CD4-positive, alpha-beta T cell treated with Interleukin-17A for 4 hours (primary cell): ENCODE results near the gene SBF2.
A peak's percentile ranks its signal among the peaks of the same experiment; 100 is the strongest.

Experiments
- DNase-seq: peaks from one replicate; pipeline ENCODE4 v3.0.0-alpha.2; 2020; ENCODE audit warnings: mixed read lengths

SBF2 gene

DNA sequence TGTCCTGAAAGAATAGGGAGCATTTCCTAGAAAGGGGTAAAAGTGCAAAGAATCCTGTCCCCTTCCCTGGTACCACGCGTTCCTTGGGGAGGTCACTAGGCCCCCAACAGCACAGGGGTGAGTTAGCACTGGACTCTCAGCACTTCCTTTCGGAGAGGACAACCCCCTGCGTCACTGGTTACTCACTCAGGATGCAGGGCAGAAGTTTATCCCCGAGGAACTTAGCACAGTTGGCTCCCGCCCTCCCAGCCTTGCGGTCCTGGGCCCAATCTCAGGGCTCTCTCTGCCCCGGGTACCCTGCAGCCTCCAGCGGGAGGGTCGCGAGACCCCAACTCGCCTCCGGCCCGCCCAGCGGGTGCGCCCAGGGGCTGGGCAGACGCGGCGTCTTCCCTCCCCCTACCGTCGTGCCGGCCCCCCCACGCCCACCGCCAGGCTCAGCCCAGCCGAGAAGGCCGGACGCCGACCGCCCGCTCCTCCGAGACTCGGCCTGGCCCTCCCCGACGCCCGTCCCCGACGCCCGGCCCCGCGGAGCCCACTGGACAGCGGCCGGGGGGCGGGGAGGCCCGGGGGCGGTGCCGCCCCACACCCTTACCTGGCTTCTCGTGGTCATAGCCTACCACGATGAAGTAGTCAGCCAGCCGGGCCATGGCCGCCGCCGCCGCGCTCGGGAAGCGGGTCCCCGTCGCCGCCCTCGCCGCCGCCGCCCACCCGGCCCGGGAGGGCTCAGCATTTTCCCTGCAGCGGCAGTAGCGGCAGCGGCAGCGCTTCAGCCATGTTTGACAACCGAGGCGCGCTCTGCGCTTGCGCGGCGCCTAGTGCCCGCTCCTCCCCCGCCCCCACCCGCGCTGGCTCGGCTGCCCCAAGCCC is at the start of gene SBF2:
Gene SBF2, minus strand, starts transcription at position 797 of the 867 bp plus-strand sequence. Its CDS starts 150 bp downstream, at position 647.
- DNase-seq: peak; percentile 88

DNA sequence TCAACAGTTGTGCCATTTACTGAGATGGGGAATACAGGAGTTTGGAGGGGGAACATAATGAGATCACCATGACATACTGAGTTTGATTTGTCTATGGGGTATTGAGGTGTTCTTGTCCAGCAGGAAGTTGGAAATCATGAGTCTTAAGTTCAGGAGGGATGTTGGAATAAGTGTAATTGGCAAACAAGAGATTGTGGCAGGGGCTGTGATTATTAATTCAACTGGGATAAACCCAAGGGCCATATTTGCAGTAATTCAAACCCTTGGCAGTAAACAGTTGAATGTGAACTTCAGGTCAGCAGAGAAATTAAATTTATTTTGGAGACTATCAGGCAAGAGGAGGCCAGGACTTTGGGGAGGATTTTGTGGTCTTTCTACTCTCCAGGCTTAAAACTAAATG is 44.3 kb upstream of the SBF2 start:
- DNase-seq: no peak

DNA sequence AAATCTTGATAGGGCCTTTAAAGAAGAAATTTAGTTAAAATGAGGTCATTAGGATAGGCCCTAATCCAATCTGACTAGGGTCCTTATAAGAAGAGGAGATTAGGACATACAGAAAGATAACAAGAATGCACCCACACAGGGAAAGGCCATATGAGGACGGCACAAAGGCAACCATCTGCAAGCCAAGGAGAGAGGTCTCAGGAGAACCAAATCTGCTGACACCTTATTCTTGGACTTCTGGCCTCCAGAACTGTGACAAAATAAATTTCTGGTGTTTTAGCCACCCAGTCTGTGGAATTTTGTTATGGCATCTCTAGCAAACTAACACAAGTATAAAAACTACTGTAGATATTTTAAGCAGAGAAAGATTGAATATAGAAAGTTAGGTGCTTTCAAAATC is 39.5 kb upstream of the SBF2 start:
- DNase-seq: no peak

DNA sequence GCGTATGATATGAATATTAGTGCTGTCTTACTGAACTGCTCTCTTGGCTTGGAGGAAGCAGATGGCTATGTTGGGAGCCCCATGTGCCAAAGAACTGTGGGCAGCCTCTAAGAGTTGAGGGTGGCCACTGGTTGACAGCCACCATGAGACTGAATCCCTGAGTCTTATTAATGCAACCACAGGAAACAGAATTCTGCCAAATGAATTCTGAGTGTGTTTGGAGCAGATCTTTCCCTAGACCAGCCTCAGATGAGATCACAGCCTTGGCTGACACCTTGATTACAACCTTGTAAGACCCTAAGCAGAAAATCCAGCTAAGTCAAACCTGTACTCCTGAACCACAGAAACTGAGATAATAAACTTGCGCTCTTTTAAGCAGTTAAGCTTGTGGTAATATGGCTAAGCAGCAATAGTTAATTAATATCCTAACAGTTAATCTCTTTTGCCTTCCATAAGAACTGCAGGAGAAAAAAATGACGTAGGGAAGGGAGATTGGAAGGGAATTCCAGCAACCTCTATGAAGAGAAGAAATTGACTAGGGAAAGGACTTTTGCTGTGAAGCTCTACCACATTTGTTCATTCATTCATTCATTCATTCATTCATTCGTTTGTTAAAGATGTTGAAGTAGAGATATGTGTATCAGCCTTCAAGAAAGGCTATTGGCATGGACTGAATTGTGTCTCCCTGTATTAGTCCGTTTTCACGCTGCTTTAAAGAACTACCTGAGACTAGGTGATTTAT is 37.7 kb upstream of the SBF2 start:
- no peak for DNase-seq

DNA sequence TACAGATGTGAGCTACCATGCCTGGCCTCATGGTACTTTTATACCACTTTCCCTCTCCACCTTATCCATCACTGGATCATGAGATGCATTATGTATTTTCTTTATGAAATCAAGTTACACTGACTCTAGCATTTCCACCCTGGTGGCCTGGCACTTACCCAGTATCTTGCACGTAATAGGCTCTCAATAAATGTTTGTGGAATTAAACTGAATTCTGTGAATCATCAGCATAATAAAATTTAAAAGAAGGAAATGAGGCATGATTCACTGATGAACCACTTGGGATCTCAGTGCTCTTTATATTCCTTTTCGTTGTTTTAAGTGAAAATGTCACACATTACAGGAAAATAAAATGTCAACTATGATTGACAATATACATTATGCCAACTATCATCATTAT is 35.9 kb upstream of the SBF2 start:
- DNase-seq: no peak

DNA sequence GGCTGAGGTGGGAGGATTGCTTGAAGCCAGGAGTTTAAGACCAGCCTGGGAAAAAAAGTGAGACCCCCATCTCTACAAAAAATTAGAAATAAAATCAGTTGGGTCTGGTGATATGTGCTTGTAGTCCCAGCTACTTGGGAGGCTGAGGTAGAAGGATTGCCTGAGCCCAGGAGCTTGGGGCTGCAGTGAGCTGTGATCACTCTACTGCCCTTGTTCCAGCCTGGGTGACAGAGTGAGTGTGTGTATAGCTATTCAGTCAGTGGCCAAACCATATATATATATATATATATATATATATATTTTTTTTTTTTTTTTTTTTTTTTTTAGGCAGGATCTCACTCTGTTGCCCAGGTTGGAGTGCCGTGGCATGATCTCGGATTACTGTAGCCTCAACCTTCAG is 35.3 kb upstream of the SBF2 start:
- DNase-seq: no peak

DNA sequence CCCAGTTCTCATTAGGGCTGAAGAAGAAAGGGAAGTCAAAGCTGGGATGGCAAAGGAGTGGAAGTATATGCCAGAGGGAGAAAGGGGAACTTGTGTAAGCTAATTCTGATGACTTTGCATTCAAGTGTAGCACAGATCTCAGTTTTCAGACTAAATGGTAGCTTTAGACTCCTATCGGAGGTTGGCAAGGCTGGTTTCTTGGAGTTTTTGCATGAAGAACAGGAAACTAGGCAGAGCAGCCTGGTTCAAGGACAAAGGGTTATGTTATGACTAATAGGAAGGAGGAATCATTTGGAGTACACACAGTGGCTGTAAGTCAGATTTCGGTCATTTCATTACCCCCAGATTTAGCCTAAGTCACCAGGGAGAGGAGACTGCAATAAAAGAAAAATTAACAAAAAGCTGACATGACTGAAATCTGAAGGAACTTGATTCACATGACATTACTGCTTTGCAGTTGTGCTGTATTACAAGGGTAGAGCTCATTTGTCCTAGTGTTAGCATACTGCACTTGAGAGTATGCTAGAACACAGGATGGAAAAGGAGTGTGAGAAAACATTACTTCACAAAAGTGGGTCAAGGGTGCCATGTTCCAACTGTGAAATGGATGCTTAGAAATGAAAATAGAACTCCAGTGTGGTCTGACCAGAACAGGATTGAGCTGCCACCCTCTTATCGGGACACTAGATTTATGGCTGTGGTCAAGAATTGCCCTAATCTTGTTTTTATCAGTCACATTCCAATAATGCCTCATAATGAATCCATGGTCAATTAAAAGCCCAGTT is 34.5 kb upstream of the SBF2 start:
- no peak for DNase-seq

DNA sequence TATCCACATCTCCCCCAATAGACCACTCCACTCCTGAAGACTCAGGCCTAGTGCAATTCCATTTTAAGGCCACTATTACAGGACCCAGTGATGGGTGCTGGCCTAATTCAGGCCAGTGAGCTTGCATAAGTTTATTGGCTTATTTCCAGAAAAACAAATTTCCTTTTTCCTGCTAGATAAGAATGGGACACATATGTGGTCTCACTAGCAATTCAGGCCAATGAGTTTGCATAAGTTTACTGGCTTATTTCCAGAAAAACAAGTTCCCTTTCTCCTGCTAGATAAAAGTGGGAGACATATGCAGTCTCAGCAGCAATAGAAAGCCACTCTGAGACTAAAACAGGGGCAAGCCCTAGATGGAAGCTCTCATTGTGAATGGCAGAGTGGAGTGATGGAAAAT is 33.2 kb upstream of the SBF2 start:
- DNase-seq: no peak

DNA sequence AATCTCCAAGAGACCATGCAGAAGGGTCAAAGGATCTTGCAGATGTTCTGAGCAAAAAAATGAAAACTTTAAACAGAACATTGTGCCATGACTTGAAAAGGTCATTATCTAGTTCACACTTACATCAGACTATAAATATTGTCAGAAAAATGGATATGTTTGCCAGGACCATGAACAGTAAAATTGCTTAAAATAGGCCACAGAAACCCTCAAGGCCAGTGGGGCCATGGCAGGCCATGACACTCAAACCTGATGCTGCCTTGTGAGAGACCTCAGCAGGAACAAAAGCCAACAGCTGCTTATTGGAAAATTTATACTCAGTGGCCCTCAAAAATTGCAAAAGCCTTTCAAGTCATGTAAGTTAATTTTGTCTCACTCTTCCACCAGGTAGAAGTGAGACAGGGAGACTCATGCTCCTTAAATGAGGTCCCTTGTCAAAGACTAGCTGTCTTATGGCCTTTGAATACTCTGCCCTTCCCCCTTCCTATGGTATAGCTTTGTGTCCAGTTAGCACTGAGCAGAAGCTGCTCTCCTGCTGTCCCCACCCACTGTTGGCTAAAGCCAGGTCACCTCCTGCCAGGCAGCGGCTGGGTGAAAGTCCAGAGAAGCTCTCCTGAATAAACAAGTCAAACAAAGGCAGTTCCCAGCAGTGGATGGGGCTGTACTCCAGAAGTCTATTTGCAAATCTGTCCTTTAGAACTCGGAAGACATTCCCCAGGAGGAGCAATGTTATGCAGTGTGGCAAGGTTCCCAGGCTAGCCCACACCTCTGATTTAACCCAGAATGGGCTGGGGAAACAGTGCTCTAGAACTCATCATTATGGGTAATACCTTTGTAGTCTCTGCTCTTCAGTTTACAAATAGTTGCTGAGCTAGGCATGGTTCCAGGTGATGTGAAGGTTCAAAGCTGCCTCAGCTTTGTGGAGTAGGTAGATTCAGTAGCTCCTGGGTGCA is 32.3 kb upstream of the SBF2 start:
- DNase-seq: no peak

DNA sequence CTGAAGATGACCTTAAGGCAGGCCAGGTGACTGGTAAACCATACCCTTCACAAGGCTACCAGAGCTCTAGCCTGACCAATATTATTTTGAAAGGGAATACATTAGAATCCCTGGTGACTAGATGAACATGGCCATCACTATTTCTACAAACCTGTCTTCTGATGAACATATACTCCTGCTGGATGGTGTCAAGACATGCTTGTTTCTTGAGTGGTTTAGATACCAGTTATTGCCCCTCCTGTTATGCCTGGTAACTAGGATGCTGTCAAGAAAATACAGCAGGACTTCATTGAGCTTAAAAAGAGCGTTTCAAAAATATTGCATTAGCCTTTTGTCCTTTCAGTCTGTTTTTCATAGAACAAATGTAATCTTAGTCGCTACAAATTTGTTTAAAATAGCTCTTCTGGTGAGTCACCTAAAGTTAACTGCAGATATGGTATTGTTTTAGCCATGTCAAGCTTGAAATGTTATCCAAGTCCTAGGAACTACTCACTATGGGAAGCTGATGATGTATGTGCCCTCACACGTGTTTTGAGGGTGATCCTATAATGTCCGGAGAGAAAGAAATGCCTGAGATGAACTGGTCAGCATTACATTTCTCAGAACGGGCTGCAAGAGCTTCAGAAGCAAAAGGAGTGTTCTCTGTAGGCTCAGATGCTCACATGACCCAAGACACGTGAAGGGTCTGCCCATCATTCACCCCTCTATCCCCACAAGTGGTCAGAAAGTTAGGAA is 31.4 kb upstream of the SBF2 start:
- DNase-seq: no peak

DNA sequence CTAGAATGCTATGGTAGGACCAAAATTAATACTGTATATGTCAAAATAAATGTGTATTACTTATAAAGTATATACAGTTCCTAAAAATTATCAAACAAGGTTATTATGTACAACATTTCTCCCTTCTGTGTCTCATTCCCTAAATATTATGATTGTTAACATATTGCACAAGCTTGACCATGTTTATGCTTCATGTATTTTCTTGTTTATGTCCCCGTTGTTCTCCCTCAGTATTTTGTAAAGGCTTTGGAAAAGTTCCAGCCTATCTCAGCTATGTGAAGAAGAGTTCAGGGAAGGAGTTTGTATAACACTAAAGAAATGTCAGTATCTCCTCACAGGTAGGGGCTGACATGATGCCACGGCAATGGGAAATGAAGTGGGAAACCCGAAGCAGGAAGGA is 30.5 kb upstream of the SBF2 start:
- DNase-seq: no peak

DNA sequence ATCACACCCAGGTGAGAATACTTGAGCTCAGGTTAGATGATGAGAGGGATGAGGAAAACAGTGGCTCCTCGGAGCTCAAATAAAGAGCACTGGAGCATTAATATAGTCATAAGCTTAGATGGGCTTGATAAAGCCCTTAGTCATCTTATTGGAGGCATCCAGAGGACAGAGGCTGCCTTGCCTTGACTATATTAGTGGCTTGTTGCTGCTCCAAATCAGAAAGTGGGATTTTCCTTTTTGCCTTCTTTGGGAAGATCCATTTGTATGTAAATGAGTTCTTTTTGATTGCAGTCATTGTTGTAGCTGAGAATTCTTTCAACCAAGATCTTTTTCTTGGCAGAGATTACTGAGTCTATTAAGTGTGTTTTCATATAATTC is 29.8 kb upstream of the SBF2 start:
- no peak for DNase-seq

DNA sequence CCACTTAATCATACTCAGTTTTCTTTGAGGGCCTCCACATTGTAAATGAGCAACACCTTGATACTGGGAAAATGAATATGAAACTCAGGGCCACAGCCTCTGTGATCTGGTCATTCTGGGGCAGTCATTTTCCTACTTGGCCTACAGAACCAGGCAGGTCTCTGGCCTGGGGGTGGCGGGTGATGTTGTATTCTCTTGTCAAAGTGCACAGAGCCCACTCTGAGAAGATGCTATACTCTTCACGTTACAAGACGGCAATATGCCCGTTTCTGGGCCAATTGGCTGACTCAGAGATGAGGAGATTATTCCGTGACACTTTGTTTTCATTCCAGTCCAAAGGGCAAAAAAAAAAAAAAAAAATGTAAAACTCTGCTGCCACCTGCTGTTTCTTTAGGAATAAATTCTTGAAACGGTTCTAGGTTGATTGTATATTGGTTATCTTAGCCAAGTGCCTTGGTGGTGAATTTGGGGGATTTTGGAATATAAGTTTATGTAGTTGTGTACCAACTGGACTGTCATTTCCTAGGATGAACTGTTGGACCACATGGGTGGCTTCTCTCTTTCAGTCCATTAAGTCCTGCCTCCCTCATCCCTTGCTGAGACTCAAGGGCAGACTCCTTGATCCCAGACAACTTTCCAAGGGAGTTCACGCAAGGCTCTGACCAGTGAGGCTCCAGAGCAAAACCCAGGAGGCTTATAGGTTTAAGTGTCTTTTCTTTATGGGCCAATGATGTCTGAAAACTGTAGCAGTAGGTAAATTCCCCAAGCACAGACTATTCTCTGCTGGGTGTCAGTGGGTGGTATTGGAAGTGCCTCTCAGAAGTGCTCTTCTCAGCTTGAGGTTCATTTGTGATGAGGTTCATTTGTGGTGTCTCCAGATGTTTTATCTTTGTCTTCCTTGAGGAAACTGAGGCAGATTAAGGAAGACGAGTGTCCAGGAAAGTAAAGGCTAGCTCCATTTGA is 29.1 kb upstream of the SBF2 start:
- DNase-seq: peak; percentile 46

DNA sequence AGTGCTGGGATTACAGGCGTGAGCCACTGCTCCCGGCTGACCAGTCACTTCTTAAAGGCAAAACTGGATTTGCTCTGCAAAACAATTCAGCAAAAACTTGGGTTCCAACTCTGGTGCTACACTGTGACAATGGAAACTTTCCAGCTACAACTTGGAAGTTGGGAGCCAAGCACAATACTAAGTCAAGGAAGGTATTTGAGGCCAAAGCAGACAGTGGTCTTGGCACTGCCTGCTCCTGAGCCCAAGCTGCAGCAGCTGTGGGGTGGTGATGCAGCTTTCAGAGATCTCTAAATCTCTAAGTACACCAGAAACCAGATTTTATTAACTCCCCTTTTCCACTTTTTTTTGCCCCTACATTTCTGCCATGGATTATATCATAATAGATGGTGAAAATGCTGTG is 28.4 kb upstream of the SBF2 start:
- no peak for DNase-seq

DNA sequence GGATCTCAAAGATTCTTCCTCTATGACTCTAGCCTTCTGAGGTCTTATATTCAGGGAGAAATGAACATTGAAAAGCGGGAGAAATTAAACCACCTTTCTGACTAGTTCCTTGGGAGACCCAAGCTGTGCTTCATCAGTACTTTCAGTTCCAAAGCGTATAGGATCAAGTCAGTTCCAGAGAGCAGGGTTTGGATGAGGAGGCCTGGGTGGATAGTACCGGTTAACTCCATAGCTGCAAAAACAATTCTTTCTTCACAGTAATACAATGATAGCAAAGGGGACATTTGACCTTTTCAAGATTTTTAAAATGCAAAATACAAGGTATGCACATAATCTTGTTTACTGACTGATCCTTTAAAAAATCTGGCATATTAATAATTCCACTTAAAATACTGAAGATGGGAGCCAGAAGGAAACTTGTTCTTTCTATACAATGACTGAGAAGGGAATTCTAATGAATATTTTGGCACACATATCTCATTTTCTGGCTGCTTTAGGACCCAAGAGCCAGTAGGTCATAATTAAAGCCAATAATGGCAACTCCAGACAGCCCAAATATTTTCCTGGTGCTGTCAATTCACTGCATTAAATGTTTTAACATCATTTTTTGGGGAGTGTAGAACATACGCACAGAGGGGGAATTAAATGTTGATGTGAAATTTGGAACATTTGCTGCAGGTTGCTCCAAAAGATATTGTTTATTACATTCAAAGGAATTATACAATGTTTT is 26.9 kb upstream of the SBF2 start:
- DNase-seq: no peak

DNA sequence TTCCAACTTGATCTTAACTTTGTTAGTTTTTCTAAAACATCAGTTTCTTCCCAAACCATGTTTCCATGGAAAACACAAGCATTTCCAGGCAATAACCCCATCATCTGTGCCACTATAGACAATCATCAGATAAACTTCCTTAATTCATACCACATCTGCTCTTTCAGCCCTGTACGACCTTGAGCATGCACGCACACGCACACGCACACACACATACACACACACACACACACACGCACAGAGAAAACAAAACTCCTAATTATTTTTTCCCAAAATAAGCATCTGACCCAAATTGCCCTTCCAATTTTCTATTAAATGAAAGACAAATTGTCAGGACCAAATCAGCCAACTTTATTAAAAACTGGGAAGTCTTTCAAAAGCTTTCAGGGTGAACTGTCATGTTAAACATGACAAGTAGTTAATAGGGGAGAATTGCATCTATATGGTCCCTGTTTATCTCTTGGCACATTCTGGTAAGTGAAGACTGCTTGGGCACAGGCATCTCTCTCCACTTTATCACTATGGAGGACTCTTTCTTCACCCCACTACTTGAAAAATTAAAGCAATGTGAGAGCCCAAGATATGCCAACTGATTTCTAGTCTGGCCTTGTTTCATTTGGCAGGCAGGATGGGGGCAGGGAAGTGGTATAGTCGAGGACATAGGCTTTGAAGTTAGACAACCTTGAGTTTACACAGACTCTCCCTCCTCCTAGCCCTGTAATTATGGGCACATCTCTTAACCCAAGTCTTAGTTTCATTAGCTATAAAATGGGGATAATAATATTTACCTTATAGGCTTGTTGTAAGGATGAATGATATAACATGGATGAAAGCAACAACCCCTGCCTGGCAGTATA is 25.9 kb upstream of the SBF2 start:
- DNase-seq: no peak

DNA sequence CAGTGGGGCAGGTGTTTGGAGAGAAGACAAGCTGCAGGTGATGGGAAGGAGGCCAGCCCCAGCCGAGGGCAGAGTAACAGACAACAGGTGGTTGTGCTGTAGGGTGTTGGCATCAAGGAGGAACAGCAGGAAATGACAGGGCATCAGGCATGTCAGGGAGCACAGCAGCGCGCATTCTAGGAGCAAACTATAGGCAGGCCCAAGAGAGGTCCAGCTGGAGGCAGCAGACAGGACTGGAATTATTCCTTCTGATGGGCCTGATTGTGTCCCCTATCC is 24.4 kb upstream of the SBF2 start:
- no peak for DNase-seq

DNA sequence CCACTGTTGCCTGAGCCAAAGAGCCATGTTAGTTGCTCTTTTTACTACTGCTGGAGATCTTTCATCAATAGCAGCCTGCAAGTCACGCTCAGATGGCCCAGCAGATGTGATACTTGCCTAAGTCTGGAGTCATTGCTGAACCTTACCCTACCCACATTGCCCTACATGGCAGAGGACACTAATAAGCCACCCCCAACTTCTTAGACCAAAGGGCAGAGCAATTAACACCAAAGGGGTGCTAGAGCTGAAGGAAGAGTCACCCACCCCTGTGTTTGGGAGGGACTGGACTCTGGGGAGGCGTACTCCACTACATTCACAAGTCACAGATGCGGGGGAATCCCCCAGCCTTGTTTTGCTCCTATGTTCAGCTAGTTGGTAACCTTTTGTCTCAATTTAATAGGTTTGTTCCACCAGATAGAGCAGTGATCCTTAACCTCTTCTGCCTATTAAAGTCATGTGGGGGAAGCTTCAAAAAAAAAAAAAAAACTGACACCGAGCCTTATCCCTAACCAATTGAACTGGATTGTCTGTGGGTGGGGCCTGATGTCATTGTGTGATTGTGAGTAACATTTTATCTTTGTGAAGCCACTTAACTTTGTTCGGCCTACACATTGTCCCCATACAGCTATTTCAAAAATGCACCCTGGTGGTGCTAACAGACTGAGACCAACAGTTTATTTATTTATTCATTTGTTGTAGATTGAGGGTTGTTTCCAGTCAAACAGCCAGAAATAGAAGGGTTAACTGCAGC is 23.9 kb upstream of the SBF2 start:
- DNase-seq: no peak
